Right atrium auricular region (tissue), 2 donors: ENCODE measurements around the gene PDE4D. TPM values are rescaled to one million over a fixed set of nuclear protein-coding genes. Genes with fewer than 3 reads are reported as not detected.
"Not testable (repeated sequence)": the region's sequence is repeated elsewhere in the genome, so short reads cannot be mapped to it uniquely, and the experiment has no call there.

Experiments
- DNase-seq: peaks from one replicate; pipeline ENCODE4 v3.0.0-alpha.2; 2019; ENCODE audit warnings: low spot score
- H3K27ac ChIP-seq, 2 donors: fragments of 200-600 bp; sonication (generic); 1 replicate in 1 of 2; 2 replicates in 1 of 2; pipeline ENCODE4 v1.5.1; 2016 to 2019
- H3K27me3 ChIP-seq, 2 donors: fragments of 200-600 bp; sonication (generic); one replicate each; pipeline versions ENCODE4 v1.5.1 to v1.6.0; 2017 to 2019
- H3K36me3 ChIP-seq: fragments of 200-600 bp; sonication (generic); one replicate; pipeline ENCODE4 v1.5.1; 2016
- H3K4me1 ChIP-seq, 2 donors: fragments of 200-600 bp; sonication (generic); one replicate each; pipeline versions ENCODE4 v1.5.1 to v1.6.0; 2017 to 2019
- H3K4me3 ChIP-seq, 2 donors: fragments of 200-600 bp; sonication (generic); 1 replicate in 1 of 2; 2 replicates in 1 of 2; pipeline ENCODE4 v1.5.1; 2017 to 2019; ENCODE audit warnings: mild to moderate bottlenecking in 1 of 2, moderate library complexity in 1 of 2
- H3K9me3 ChIP-seq, 2 donors: fragments of 200-600 bp; sonication (generic); one replicate each; pipeline ENCODE4 v1.5.1; 2019
- total RNA-seq, 2 donors: library from RNA; depleted of rRNA; stranded (reverse); fragments of >200 nt; gene quantifications; one replicate each; pipeline ENCODE4 v1.1.0, GENCODE V29; 2016
- TF ChIP-seq, protein P1 (sequence below), 2 donors: fragments of 200-600 bp; sonication (generic); IDR thresholded peaks; one replicate each; pipeline ENCODE4 v1.5.1; 2019; ENCODE audit warnings: antibody characterized with exemption in 2 of 2

Gene PDE4D
- total RNA-seq, 2 donors from 2014 or later = 43.3 to 44.0 TPM

DNA sequence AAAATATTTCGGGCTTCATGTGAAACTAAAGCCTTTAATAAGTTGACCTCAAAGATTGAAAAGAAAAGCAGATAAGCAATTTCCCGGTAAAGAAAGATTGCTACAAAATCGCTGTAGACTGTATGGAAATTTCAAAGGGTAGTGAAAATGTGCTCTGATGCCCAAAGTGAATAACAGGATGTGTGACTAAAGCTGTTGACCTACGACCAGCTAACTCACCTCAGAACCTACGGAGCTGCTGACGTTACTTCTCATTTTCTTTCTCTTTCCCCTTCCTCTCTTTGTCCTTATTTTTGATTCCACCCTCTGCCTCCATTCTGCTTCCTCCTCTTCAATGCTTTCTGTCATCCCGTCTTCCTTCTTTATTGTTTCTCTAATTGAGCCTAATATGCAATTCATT is 103.2 kb downstream of the PDE4D start:
- no peaks in the 10 kb centered on the region for H3K36me3 ChIP-seq
- DNase-seq = no peak
- no peaks in the 10 kb centered on the region for H3K27me3 ChIP-seq
- peak overlapping the region in 1 of 2 donors; percentile 27 for H3K27ac ChIP-seq
- H3K4me1 ChIP-seq = no peaks in the 10 kb centered on the region
- H3K9me3 ChIP-seq = no peaks in the 10 kb centered on the region
- no peak overlapping the region for H3K4me3 ChIP-seq
- TF ChIP-seq, protein P1, sequence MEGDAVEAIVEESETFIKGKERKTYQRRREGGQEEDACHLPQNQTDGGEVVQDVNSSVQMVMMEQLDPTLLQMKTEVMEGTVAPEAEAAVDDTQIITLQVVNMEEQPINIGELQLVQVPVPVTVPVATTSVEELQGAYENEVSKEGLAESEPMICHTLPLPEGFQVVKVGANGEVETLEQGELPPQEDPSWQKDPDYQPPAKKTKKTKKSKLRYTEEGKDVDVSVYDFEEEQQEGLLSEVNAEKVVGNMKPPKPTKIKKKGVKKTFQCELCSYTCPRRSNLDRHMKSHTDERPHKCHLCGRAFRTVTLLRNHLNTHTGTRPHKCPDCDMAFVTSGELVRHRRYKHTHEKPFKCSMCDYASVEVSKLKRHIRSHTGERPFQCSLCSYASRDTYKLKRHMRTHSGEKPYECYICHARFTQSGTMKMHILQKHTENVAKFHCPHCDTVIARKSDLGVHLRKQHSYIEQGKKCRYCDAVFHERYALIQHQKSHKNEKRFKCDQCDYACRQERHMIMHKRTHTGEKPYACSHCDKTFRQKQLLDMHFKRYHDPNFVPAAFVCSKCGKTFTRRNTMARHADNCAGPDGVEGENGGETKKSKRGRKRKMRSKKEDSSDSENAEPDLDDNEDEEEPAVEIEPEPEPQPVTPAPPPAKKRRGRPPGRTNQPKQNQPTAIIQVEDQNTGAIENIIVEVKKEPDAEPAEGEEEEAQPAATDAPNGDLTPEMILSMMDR (IDR thresholded peaks at IDR 0.05) = no peak

DNA sequence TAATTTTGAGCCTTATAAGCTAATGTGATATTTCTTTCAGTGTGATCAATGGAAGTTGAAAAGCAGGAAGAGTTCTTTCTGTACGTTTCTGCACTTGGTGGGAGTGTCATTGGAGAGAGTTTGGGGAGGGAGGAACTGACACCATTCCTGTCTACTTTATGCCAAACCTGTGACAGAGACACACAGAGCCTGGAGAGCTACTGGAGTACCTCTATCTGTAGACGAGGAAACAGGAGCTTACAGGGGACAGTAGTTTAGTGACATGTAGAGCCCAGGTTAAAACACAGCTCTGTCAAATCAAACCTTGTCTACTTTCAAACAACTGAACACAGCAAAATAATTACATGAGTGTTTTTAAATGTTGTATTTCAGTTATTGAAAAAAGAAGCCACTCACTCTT is 103.6 kb downstream of the PDE4D start:
- no peaks in the 10 kb centered on the region for H3K27me3 ChIP-seq
- H3K36me3 ChIP-seq = no peaks in the 10 kb centered on the region
- H3K27ac ChIP-seq = peak overlapping the region in 1 of 2 donors; percentile 27
- H3K4me1 ChIP-seq = no peaks in the 10 kb centered on the region
- DNase-seq = no peak
- no peak overlapping the region for H3K4me3 ChIP-seq
- TF ChIP-seq, protein P1 (IDR thresholded peaks at IDR 0.05) = no peak
- H3K9me3 ChIP-seq = no peaks in the 10 kb centered on the region

DNA sequence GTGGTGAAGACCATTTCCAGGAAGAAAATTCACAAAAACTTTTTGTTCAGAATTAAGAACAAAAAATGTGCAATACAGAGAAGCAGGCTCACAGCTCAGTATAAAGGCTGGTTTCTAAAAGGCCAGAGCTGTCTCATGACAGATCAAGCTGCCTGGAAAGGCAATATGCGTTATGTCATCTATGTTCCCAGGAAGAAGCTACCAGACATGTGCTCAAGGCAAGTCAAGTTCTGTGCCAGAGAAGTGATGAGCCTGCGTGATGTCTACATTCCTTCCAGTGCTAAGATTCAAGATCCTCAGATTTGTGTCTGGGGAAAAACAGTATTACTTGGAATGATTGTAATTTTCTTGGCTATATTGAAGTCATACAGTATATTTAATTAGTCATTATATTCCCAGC is 104.3 kb downstream of the PDE4D start:
- no peak overlapping the region for H3K4me3 ChIP-seq
- H3K4me1 ChIP-seq = no peaks in the 10 kb centered on the region
- TF ChIP-seq, protein P1 (IDR thresholded peaks at IDR 0.05) = no peak
- no peaks in the 10 kb centered on the region for H3K36me3 ChIP-seq
- no peak for DNase-seq
- no peak overlapping the region for H3K27ac ChIP-seq
- no peaks in the 10 kb centered on the region for H3K9me3 ChIP-seq
- H3K27me3 ChIP-seq = no peaks in the 10 kb centered on the region

DNA sequence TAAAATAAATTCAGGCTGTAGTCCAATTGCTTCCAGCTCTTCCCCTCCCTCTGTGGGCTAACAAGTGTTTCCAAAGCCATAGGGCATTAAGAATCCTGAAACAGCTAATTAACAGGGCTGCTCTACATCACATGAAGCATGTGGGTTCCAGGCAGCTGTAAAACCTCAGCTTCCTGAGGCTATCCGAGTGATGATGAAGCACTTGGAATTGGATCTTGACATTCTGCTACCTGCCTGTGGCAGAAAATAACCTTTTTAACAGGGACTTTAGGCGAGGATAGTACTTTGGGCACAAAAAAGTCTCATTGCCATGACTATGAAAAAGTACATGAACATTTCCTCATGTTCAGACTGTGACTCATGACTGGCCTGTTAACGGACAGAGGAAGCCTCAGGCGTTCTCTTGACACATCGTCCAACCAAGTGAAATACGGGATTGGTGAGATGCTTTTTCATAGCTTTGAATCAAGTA is 107.2 kb downstream of the PDE4D start:
- no peak overlapping the region for H3K4me3 ChIP-seq
- no peaks in the 10 kb centered on the region for H3K27me3 ChIP-seq
- H3K4me1 ChIP-seq = no peaks in the 10 kb centered on the region
- H3K27ac ChIP-seq = no peak overlapping the region
- no peak for DNase-seq
- TF ChIP-seq, protein P1 (IDR thresholded peaks at IDR 0.05) = no peak
- H3K36me3 ChIP-seq = no peaks in the 10 kb centered on the region
- H3K9me3 ChIP-seq = no peaks in the 10 kb centered on the region

DNA sequence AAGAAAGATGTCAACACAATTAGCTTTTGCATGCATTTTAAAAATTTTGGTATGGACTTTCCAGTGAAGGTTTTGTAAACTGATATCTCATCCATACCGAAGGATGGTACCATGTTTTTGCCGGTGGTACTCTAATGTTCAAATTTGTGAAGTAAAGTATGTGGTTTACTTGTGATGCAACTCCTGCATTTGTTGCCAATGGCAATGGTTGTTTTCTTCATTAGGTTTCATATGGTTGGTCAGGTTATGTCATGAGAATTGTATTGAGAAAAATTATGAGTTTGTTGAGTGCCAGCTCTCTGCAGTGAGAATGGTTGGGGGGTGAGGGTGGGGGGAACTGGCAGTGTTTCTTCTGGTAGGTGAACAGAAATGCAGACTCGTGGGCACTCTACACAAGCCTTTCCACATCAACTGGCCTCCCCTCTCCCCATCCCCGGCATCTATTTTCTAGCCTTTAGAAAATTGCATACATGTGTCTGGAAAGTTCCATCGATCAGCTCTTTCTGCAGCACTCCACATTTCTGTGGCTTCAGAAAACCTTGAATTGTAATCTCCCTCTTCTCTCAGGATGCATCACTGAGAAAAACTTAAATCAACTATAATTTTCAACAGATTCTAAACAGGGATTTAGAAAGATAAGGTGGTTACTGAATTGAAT is 107.7 kb downstream of the PDE4D start:
- Histone ChIP-seq H3K27ac (no peak overlapping the region), H3K4me3 (no peak overlapping the region), H3K4me1 (no peaks in the 10 kb centered on the region), H3K36me3 (no peaks in the 10 kb centered on the region), H3K27me3 (no peaks in the 10 kb centered on the region), H3K9me3 (no peaks in the 10 kb centered on the region)
- no peak for DNase-seq
- TF ChIP-seq, protein P1 (IDR thresholded peaks at IDR 0.05) = no peak

DNA sequence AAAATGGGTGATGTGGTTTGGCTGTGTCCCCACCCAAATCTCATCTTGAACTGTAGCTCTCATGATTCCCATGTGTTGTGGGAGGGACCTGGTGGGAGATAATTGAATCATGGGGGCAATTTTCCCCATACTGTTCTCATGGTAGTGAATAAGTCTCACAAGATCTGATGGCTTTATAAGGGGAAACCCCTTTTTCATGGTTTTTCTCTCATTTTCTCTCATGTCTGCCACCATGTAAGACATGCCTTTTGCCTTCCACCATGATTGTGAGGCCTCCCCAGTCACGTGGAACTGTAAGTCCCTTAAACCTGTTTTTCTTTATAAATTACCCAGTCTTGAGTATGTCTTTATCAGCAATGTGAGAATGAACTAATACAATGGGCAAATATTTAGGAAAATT is 108.8 kb downstream of the PDE4D start:
- not testable (repeated sequence) for DNase-seq, H3K9me3 ChIP-seq, H3K4me3 ChIP-seq, H3K27me3 ChIP-seq, H3K27ac ChIP-seq, H3K4me1 ChIP-seq, H3K36me3 ChIP-seq
